GM12874 (cell line): ENCODE results near the gene PIP5KL1.

Experiments used
- CTCF ChIP-seq: IDR thresholded peaks from 2 replicates; pipeline ENCODE4 v1.5.1; 2011; ENCODE audit warnings: low read depth, mild to moderate bottlenecking, control low read depth, low read length, moderate library complexity; ENCODE audit not compliant: insufficient read depth

PIP5KL1 gene

GRCh38 chr9:127885508-127886281 lies 44.9 kb downstream of the PIP5KL1 start:
- TF ChIP-seq CTCF: no peak

GRCh38 chr9:127884976-127885490 lies 45.5 kb downstream of the PIP5KL1 start:
- no peak for TF ChIP-seq CTCF

- no peak for TF ChIP-seq CTCF
Observed at GRCh38 chr9:127884427-127884911, 46.1 kb downstream of the PIP5KL1 start.

GRCh38 chr9:127883959-127884358 lies 46.6 kb downstream of the PIP5KL1 start:
- no peak for TF ChIP-seq CTCF

GRCh38 chr9:127880143-127880542 lies 50.4 kb downstream of the PIP5KL1 start:
- TF ChIP-seq CTCF: no peak

- TF ChIP-seq CTCF: no peak
Observed at GRCh38 chr9:127878652-127879390, 51.8 kb downstream of the PIP5KL1 start.

- no peak for TF ChIP-seq CTCF
Observed at GRCh38 chr9:127878001-127878651, 52.5 kb downstream of the PIP5KL1 start.
